Right lobe of liver (tissue), 4 donors: Measurements from ENCODE around the gene CERS6.

Experiments
- POLR2A ChIP-seq: fragments of 450-650 bp; IDR thresholded peaks from one replicate; pipeline ENCODE4 v1.6.1; 2017; ENCODE audit warnings: antibody characterized with exemption, mild to moderate bottlenecking
- TF ChIP-seq, protein P1 (sequence below), 4 donors: fragments of 200-600 bp in 3 of 4; fragments of 450-650 bp in 1 of 4; IDR thresholded peaks; one replicate each; pipeline versions ENCODE4 v1.5.1 to v1.8.0; 2016 to 2022; ENCODE audit warnings: antibody characterized with exemption in 4 of 4, mild to moderate bottlenecking in 2 of 4
- donor health status: DM: no; HTN: no; CAD: no.
- donor health status: DM: no; HTN: no; CAD: no.
- donor health status: DM: no; HTN: yes; CAD: no.

- TF ChIP-seq, protein P1, sequence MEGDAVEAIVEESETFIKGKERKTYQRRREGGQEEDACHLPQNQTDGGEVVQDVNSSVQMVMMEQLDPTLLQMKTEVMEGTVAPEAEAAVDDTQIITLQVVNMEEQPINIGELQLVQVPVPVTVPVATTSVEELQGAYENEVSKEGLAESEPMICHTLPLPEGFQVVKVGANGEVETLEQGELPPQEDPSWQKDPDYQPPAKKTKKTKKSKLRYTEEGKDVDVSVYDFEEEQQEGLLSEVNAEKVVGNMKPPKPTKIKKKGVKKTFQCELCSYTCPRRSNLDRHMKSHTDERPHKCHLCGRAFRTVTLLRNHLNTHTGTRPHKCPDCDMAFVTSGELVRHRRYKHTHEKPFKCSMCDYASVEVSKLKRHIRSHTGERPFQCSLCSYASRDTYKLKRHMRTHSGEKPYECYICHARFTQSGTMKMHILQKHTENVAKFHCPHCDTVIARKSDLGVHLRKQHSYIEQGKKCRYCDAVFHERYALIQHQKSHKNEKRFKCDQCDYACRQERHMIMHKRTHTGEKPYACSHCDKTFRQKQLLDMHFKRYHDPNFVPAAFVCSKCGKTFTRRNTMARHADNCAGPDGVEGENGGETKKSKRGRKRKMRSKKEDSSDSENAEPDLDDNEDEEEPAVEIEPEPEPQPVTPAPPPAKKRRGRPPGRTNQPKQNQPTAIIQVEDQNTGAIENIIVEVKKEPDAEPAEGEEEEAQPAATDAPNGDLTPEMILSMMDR (IDR thresholded peaks at IDR 0.05), result no peak
- no peak for TF ChIP-seq POLR2A
Measured at GRCh38 chr2:168611896-168612650, 156.0 kb downstream of the CERS6 start.
